ENCODE measurements around the gene FEV.

FEV gene

GRCh38 chr2:218991674-218992168 is 6.7 kb upstream of the FEV start:
- H3K36me3 Mint-ChIP-seq (ENCODE audit: low read depth) = no peaks in the 10 kb centered on the region
- H3K27ac Mint-ChIP-seq = no peak overlapping the region
- peaks cover 3% of the 10 kb centered on the region for H3K4me1 Mint-ChIP-seq (ENCODE audit: low read depth)
- H3K9me3 Mint-ChIP-seq = no peaks in the 10 kb centered on the region
- H3K4me3 Mint-ChIP-seq = no peak overlapping the region
- H3K27me3 Mint-ChIP-seq = peaks cover 78% of the 10 kb centered on the region

GRCh38 chr2:218990612-218991011 is 5.6 kb upstream of the FEV start:
- Mint-ChIP-seq H3K4me3 (no peak overlapping the region), H3K4me1 (ENCODE audit: low read depth) (peaks cover 5% of the 10 kb centered on the region), H3K9me3 (no peaks in the 10 kb centered on the region), H3K36me3 (ENCODE audit: low read depth) (no peaks in the 10 kb centered on the region), H3K27me3 (peaks cover 83% of the 10 kb centered on the region), H3K27ac (no peak overlapping the region)

GRCh38 chr2:218990052-218990451 is 5.1 kb upstream of the FEV start:
- H3K4me1 Mint-ChIP-seq (ENCODE audit: low read depth) = peaks cover 6% of the 10 kb centered on the region
- H3K36me3 Mint-ChIP-seq (ENCODE audit: low read depth) = no peaks in the 10 kb centered on the region
- H3K27me3 Mint-ChIP-seq = peaks cover 80% of the 10 kb centered on the region
- no peaks in the 10 kb centered on the region for H3K9me3 Mint-ChIP-seq
- no peak overlapping the region for H3K4me3 Mint-ChIP-seq
- H3K27ac Mint-ChIP-seq = no peak overlapping the region

GRCh38 chr2:218988650-218989049 is 3.7 kb upstream of the FEV start:
- no peak overlapping the region for H3K4me3 Mint-ChIP-seq
- no peak overlapping the region for H3K27ac Mint-ChIP-seq
- H3K27me3 Mint-ChIP-seq = peaks cover 81% of the 10 kb centered on the region
- H3K36me3 Mint-ChIP-seq (ENCODE audit: low read depth) = no peaks in the 10 kb centered on the region
- H3K9me3 Mint-ChIP-seq = no peaks in the 10 kb centered on the region
- H3K4me1 Mint-ChIP-seq (ENCODE audit: low read depth) = peaks cover 10% of the 10 kb centered on the region

GRCh38 chr2:218988164-218988563 is 3.2 kb upstream of the FEV start:
- H3K27ac Mint-ChIP-seq = no peak overlapping the region
- H3K27me3 Mint-ChIP-seq = peaks cover 86% of the 10 kb centered on the region
- no peak overlapping the region for H3K4me3 Mint-ChIP-seq
- H3K4me1 Mint-ChIP-seq (ENCODE audit: low read depth) = peaks cover 14% of the 10 kb centered on the region
- no peaks in the 10 kb centered on the region for H3K9me3 Mint-ChIP-seq
- no peaks in the 10 kb centered on the region for H3K36me3 Mint-ChIP-seq (ENCODE audit: low read depth)

- Mint-ChIP-seq H3K27me3 (peaks cover 85% of the 10 kb centered on the region), H3K4me3 (no peak overlapping the region), H3K9me3 (no peaks in the 10 kb centered on the region), H3K4me1 (ENCODE audit: low read depth) (peaks cover 24% of the 10 kb centered on the region), H3K27ac (no peak overlapping the region), H3K36me3 (ENCODE audit: low read depth) (no peaks in the 10 kb centered on the region)
Measured at GRCh38 chr2:218986148-218986761, 1.3 kb upstream of the FEV start.

GRCh38 chr2:218985325-218986091 is 524 bp upstream of the FEV start:
- Mint-ChIP-seq H3K36me3 (ENCODE audit: low read depth) (no peaks in the 10 kb centered on the region), H3K4me1 (ENCODE audit: low read depth) (peaks cover 29% of the 10 kb centered on the region), H3K9me3 (no peaks in the 10 kb centered on the region), H3K27me3 (peaks cover 84% of the 10 kb centered on the region), H3K4me3 (no peak overlapping the region), H3K27ac (no peak overlapping the region)

- Mint-ChIP-seq H3K4me3 (peak overlapping the region; percentile 23), H3K4me1 (ENCODE audit: low read depth) (peaks cover 37% of the 10 kb centered on the region), H3K36me3 (ENCODE audit: low read depth) (no peaks in the 10 kb centered on the region), H3K9me3 (no peaks in the 10 kb centered on the region), H3K27me3 (peaks cover 80% of the 10 kb centered on the region), H3K27ac (no peak overlapping the region)
Measured at GRCh38 chr2:218984239-218985020, 554 bp downstream of the FEV start.

GRCh38 chr2:218983934-218984238 is 1.1 kb downstream of the FEV start:
- no peaks in the 10 kb centered on the region for H3K36me3 Mint-ChIP-seq (ENCODE audit: low read depth)
- H3K27ac Mint-ChIP-seq = no peak overlapping the region
- H3K9me3 Mint-ChIP-seq = no peaks in the 10 kb centered on the region
- H3K4me1 Mint-ChIP-seq (ENCODE audit: low read depth) = peaks cover 38% of the 10 kb centered on the region
- no peak overlapping the region for H3K4me3 Mint-ChIP-seq
- H3K27me3 Mint-ChIP-seq = peaks cover 77% of the 10 kb centered on the region

GRCh38 chr2:218983263-218983933 is 1.6 kb downstream of the FEV start:
- no peak overlapping the region for H3K4me3 Mint-ChIP-seq
- peaks cover 75% of the 10 kb centered on the region for H3K27me3 Mint-ChIP-seq
- no peak overlapping the region for H3K27ac Mint-ChIP-seq
- peaks cover 38% of the 10 kb centered on the region for H3K4me1 Mint-ChIP-seq (ENCODE audit: low read depth)
- H3K9me3 Mint-ChIP-seq = no peaks in the 10 kb centered on the region
- H3K36me3 Mint-ChIP-seq (ENCODE audit: low read depth) = no peaks in the 10 kb centered on the region

GRCh38 chr2:218982586-218983262 is 2.3 kb downstream of the FEV start:
- Mint-ChIP-seq H3K4me1 (ENCODE audit: low read depth) (peaks cover 38% of the 10 kb centered on the region), H3K27ac (no peak overlapping the region), H3K4me3 (no peak overlapping the region), H3K27me3 (peaks cover 74% of the 10 kb centered on the region), H3K36me3 (ENCODE audit: low read depth) (no peaks in the 10 kb centered on the region), H3K9me3 (no peaks in the 10 kb centered on the region)

GRCh38 chr2:218981881-218982585 is 3.0 kb downstream of the FEV start:
- H3K9me3 Mint-ChIP-seq = no peaks in the 10 kb centered on the region
- H3K27me3 Mint-ChIP-seq = peaks cover 74% of the 10 kb centered on the region
- peak overlapping the region; percentile 49 for H3K4me3 Mint-ChIP-seq
- H3K27ac Mint-ChIP-seq = no peak overlapping the region
- H3K4me1 Mint-ChIP-seq (ENCODE audit: low read depth) = peaks cover 38% of the 10 kb centered on the region
- H3K36me3 Mint-ChIP-seq (ENCODE audit: low read depth) = no peaks in the 10 kb centered on the region

GRCh38 chr2:218981390-218981880 is 3.5 kb downstream of the FEV start:
- no peaks in the 10 kb centered on the region for H3K36me3 Mint-ChIP-seq (ENCODE audit: low read depth)
- peaks cover 75% of the 10 kb centered on the region for H3K27me3 Mint-ChIP-seq
- H3K4me1 Mint-ChIP-seq (ENCODE audit: low read depth) = peaks cover 38% of the 10 kb centered on the region
- peak overlapping the region; percentile 52 for H3K4me3 Mint-ChIP-seq
- H3K9me3 Mint-ChIP-seq = no peaks in the 10 kb centered on the region
- H3K27ac Mint-ChIP-seq = no peak overlapping the region
